HG03135 (cell line): ENCODE results near the gene MAPK8IP1.
A peak's percentile ranks its signal among the peaks of the same experiment; 100 is the strongest.
"Not testable (repeated sequence)": the region's sequence is repeated elsewhere in the genome, so short reads cannot be mapped to it uniquely, and the experiment has no call there.

Experiments
- ATAC-seq: cut with Tn5 transposase; IDR thresholded peaks from one replicate; pipeline ENCODE4 v1.9.1; 2021; ENCODE audit warnings: mild to moderate bottlenecking, moderate library complexity; ENCODE audit not compliant: unreplicated experiment

MAPK8IP1 gene

DNA sequence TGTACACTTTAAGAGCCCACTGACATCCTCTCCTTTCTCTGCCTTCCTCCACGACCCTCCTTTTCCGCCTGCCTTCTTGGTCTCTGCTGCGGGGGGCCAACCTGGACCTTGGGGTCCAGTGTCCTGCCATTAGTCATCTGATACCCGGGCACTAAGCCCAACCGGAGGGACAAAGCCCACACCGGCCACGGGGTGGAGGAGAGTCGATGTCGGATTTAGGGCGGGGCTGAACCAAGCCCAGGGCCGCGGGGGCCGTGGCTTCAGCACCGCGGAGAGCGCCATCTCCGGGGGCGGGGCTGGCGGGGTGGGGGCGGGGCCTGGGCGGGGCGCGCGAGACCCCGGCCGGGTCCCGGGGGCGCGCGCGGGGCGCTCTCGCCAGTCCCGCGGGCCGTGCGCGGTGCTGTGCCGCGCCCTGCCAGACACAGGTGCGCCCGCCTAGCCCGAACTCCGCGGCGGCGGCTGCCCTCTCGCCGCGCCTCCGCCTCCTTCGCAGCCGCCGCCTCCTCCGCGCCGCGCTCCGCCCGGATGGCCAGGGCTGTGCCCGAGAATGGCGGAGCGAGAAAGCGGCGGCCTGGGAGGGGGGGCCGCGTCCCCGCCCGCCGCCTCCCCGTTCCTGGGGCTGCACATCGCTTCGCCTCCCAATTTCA, at the start of gene MAPK8IP1:
Gene MAPK8IP1 (plus strand): TSS at position 378 of the 647 bp plus-strand sequence. CDS start 170 bp downstream, at position 548.
- ATAC-seq: peak; percentile 69

DNA sequence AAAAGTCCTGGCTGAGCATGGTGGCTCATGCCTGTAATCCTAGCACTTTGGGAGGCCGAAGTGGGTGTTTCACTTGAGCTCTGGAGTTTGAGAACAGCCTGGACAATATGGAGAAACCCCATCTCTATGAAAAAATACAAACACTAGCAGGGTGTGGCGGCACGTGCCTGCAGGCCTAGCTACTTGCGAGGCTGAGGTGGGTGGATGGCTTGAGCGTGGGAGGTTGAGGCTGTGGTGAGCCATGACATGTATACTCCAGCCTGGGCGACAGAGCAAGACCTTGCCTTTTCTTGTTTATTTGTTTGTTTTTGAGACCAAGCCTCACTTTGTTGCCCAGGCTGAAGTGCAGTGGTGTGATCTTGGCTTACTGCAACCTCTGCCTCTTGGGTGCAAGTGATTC, 46.2 kb upstream of the MAPK8IP1 start:
- no peak for ATAC-seq

DNA sequence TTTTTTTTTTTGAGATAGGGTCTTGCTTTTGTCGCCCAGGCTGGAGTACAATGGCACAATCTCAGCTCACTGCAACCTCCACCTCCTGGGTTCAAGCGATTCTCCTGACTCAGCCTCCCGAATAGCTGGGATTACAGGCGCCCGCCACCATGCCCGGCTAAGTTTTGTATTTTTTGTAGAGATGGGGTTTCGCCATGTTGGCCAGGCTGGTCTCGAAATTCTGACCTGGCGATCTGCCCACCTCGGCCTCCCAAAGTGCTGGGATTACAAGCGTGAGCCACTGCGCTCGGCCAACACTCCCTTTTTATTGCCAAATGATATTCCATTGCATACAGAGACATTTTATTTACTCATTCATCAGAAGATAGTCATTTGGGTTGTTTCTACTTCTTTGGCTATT, 45.2 kb upstream of the MAPK8IP1 start:
- ATAC-seq: not testable (repeated sequence)

DNA sequence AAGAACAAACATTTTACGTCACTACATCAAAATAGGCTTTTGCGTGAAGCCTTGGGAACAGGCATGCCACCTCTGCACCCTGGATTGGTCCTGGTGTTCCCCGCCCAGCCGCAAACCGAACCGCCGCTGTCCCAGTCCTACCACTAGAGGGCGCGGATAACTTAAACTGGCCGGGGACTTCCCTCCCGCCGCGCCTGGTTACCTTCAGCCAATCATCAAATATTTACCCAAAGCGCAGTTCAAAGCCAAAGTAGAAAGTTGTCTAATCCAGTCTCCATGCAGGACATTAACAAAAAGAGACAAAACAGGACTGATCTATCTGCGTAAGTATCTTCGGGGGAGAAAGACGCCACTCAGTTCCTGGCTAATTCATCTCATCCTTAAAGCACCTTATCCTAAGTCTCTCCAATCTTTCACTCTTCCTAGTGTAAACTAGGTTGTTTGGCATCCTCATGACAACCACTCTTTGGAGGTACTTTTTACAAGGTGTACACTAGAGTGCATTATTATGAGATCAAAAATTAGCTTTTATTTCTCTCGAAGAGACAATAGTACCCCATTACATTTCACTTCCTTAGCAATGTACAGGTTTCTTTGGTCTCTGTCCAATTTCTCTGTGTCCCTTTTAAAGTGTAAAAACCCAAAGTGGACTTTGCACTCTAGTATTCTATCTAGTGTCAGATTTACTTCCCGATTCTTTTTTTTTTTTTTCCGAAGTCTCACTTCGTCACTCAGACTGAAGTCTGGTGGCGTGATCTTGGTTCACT, 42.1 kb upstream of the MAPK8IP1 start:
- ATAC-seq: no peak

DNA sequence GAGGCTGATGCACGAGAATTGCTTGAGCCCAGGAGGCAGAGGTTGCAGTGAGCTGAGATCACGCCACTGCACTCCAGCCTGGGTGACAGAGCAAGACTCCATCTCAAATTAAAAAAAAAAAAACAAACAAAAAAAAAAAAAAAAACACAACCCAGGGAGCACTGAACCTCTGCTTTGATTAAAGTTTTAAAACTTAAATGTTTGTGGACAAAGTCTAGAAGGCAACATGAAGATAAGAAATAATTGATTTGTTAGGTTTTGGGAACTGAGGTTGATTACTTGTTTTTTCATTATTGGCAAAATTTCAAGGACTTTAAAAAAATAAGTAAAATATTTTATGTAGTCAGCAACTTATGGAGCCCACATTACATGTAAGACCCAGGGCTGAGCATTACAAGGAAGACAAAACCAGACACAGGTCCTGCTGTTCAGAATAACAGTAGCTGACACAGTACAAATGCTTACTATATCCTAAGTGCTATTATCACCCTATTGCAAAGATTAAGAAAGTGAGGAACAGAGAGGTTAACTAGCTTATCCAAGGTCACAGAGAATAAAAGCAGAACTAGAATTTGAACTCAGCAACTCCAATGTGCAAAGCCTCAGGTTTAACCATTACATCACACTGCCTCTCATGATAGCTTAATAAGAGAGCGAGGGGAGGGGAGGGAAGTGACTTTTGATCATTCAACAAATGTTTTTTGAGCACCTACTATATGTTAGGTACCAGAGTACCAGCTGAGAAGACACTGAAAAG, 40.5 kb upstream of the MAPK8IP1 start:
- ATAC-seq: no peak

DNA sequence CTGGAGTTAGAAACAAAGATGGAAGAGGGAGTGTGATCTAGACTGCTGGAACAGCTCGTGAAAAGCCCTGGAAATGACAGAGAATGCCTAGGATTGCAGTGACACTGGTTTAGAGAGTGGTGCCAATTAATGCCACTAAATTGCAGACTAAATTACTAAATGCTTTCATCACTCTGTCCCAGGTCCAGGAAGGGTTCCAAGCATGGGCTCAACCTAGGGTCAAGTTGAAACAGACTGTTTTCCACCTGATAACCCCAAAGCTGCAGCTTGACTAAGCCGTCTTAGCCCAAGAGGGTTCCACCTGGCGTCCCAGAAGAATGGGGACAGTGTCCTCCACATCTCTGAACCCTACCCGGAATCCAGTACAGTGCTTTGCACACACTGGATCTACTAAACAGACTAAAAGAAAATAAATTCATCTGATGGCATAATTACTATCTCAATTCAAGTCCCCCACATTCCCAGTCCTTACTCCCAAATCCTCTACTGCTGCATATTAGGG, 39.2 kb upstream of the MAPK8IP1 start:
- ATAC-seq: no peak

DNA sequence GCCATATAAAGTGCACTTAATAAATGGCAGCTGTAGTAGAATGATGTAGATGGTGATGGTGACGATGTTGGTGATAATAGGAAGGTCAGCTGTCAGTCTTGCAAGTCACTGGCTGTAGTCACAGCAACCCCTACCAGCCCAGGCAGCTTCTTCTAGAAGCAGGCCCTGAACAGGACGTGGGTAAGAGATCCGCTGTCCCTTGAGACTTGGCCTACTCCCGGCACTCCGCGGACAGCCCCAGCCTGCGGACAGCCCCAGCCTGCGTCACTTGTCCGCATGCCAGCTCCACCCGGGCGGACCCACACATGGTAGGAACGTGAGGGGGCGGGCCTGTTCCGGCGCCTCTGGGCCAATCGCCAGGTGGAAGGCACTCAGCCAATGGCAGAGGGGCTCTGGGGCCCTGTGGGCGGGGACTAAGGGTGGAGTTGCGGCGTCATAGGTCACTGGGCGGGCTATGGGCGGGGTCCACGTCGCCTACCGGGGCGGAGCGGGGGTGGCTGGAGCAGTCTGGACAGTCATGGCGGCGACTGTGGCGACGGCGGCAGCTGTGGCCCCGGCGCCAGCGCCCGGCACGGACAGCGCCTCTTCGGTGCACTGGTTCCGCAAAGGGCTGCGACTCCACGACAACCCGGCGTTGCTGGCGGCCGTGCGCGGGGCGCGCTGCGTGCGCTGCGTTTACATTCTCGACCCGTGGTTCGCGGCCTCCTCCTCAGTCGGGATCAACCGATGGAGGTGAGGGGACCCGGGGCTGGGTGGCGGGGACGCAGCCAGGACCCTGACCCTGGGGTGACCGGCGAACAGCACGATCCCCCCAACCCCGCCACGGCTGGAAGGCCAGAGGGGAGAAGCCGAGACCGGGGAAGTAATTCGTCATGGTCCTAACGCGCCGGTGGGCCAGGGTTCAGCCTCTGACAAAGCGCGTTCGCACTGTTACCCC, 38.2 kb upstream of the MAPK8IP1 start, which contains the start of gene CRY2:
Gene CRY2 (plus strand): TSS at position 502 of the 937 bp plus-strand sequence. CDS start 16 bp downstream, at position 518.
- ATAC-seq: peak; percentile 91

DNA sequence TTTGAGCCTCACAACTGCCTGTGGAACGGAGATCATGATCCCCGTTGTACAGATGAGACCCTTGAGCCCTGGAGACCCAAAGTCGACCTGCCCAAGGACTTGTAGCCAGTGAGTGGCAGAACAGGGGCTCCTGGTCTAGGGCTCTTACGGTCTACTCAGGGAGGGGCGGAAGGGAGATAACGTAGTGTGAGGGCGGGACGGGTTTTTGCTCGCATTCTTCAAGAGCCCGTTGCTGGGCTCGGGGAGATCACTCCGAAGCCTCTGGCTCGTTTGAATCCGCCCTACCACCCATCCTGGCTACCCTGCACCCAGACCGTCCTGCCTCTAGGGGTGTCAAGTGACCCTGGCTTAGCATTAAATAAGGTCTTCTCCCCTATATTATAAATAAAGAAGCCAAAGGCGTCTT, 37.5 kb upstream of the MAPK8IP1 start:
- peak; percentile 21 for ATAC-seq

DNA sequence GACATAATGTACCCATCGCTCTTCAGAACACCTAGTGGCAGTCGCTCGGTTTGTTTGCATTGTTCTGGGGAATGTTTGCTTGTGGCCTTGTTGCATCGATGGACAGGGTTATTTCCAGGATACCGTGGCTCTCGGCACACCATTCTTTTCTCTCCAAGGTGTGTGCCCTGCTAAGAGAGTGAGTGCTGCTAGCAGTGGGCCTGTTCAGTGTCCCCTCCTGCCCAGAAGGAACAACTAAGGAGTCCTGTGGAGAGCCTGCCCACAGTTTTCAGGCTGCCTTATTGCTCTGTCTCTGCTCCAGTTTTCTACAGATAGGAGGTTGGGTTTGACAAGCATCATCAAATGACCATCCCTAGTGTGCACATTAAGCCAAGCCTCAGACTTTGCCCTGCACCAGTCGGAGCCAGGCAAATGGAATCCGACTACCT, 36.8 kb upstream of the MAPK8IP1 start:
- ATAC-seq: no peak

DNA sequence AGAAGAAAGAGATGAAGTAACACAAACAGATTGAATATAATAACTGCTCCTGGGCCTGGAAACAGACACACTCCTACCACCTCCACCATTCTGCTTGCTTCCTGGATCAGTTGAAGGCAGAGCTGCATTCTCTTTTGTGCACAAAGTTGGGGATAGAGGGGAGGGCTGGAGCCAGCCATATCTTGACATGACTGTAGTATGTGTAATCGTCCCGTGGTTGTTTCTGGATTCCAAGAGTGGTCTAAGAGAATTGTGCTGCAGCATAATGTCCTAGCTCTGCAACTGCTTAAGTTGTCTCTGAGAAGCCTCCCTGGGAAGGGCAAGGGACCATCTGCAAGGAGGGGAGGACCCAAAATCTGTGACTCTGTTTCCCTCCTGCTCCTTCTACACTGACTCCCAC, 35.0 kb upstream of the MAPK8IP1 start:
- ATAC-seq: no peak

DNA sequence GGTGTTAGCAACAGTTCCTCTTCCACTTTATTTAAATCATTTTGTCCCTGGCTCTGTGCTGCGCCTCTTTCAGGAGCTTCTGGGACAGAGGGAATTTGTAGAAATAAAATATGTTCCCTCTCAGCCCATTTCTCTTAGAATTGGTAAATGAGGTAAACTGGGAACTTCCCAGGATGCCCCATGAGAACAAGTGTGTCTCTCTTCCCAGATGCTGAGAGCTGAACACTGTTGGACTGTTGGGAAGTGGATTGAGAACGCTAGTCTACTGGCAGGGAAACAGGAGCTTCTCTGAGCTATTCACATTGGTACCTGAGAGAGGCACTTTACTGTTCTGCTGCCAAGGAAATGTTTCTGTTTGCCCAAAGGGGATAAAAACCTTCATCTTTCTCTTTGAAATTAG, 34.2 kb upstream of the MAPK8IP1 start:
- ATAC-seq: no peak

DNA sequence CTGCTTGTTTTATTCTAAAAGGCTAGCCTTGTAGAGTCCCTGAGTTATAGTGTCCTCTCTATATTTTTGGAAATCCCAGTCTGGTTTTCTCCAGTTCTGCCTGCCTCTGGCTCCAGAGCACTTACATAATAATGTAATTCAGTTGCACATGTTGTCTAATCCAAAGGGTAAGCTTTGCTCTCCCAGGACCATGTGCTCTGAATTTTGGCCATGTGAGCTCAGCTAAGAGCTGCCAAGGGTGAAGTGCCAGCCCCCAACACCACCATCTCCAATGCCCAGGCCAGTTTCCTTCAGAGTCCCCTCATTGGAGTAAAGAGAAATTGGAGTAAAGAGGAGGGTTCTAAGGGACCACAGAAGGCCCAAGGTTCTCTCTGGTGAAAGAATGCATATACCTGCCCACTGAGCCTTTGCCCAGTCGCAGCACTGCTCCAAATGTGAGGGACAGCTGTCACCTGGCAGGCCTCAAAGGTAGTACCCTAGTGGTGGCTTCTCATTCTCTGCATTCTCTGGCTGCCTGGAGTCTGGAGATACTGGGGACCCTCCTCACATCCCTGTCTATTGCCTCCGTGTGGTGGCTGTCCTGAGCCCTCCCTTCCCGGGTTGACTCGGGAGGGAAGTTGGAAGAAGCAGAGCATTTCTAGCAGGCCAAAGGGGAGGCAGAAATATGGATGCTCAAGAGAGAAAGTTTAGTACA, 33.3 kb upstream of the MAPK8IP1 start:
- no peak for ATAC-seq

DNA sequence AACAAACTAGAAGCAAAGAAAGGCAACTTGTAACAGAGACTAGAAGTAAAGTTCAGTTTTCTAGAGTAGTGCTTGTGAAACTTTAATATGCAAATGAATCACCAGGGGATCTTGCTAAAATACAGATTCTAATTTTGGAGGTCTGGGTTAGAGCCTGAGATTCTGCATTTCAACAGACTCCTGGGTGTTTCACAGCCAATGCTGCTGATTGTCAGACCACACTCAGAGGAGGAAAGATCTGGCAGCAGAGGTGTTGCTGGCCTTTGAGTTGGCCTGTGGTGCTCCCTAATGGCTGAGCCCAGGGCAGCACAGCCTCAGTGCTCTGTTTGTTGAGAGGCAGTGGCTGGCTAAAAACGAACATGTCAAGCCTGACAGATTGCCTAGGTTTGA, 32.7 kb upstream of the MAPK8IP1 start:
- ATAC-seq: no peak

DNA sequence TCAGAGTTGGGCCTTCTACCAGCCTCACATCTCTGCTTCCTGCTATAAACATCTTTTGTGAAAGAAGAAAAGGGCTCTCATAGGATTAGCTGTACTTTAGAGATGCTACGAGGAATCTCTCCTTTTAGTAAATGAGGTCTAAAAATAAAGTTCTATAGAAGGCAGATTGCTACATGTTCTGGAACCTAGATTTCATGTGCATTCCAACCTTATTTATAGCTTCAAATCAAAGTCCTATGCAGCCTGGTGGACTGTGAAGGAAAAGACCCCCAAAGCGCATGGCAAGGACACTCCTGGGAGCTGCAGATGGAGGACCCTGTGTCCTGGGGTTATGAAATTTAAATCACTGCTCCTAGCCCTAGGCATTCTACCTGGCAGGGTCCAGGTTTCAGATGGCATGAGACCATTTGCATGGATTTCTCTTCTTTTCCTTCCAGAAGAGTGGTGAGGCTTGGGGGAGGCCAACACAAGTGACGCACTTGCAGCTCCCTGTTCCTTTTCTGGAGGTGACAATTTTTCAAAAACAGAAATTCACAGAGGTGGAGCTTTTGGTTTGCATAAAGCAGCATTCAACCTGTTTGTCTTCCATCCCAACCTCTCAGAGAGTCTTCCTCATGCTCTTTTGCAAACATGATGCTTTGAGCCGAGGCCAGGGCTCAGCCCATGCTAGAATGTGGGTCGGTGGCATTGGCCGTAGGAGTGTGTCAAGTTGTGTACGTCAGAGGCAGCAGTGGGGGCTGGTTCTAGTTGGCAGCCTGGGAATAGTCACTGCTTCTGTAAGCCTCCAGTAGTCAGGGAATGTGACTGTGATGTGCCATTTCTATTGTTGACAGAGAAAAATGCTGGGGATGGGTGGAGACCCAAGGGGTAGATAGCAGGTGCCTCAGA, 31.9 kb upstream of the MAPK8IP1 start:
- ATAC-seq: no peak

DNA sequence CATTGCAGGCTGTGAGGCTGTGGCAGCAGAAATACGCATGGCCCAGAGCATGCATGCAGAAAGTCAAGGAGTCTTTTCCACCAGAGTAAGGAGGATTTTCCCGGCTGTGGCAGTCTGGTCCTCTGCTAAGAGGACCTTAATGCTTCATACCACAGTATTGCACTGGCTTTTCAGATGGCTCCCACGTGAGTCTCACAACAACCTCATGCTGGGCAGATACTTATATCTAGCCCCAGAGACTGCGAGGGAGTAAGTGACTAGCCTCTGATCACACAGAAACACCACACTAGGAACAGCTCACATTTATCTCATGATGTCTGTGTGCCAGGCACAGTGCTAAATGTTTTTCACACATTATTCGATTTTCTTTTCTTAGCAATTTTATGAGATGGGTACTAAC, 30.1 kb upstream of the MAPK8IP1 start:
- ATAC-seq: no peak

DNA sequence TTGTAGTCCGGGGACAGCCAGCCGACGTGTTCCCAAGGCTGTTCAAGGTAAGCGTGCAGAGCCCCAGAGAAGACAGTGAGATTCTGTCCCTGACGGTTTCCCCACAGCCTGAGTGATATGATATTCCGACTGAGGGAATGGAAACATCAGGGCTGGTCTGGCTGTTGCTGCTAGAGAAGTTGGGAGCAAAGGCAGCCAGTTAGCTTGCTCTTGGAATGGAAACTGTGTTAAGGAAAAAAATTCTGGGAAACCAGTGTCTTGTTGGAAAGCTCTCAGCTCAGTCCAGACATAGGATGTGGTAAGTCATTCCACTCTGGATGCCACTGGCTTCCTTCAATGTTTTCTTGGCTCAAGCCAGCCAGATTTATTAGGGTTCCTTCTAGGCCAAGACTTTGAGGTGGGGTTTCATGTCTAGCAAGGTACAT, 29.4 kb upstream of the MAPK8IP1 start:
- no peak for ATAC-seq

DNA sequence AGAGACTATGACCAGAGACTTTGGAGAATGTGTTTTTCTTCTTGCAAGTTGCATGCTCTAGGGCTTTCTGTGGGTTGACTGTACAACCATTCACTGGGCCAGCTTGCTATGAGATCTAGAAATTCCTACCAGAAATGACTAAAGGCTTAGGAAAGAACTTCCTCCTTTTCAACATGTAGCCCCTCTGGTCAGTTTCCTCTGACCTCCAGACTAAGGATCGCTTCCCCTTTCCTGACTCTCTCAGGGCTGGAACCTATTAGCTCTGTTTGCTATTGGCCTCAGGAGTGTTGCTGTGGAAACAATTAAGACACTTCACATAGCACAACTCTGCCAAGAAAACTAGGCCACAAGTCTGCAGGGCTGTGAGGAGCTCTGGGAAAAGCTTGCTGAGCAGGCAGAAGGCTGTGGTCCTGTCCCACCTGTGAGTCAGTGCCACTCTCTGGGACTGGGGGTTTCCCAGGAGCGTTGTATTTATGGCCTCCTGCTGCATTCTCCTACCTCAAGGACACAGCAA, 27.4 kb upstream of the MAPK8IP1 start:
- ATAC-seq: no peak

DNA sequence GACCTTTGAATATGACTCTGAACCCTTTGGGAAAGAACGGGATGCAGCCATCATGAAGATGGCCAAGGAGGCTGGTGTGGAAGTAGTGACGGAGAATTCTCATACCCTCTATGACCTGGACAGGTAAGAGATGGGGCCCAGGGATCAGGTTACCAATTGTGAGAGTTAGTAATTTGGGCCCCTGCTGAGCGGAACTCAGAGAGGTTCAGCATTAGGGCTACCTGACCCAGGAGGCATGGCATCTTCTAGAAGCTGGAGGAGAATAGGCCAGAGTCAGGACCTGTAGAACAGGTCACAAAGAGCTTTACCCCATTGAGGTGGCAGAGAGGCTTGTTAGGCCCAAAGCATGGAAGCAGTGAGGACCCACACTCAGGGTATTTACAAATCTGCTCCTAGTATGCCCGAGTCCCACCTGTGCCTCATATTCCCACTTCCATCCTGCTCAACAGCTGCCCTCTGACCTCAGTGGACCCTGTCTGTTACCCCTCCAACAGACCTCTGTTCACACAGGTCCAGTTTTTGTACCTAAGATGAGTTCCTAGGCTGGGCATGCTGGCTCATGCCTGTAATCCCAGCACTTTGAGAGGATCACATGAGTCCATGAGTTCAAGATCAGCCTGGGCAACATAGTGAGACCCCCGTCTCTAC, 26.6 kb upstream of the MAPK8IP1 start:
- no peak for ATAC-seq
